Neural crest cell (in vitro differentiated cells): Measurements from ENCODE around the gene CHDH. TPM values are rescaled to one million over a fixed set of nuclear protein-coding genes. Genes with fewer than 3 reads are reported as not detected.

Experiments
- DNase-seq: peaks from one replicate; pipeline ENCODE4 v3.0.0; 2021; ENCODE audit warnings: low read depth, mixed read lengths, low spot score
- H3K27ac Mint-ChIP-seq: one replicate; pipeline ENCODE4 v1.8.0; 2021; ENCODE audit warnings: mild to moderate bottlenecking, mixed read lengths; ENCODE audit not compliant: unreplicated experiment
- H3K27me3 Mint-ChIP-seq: 2 replicates; pipeline ENCODE4 v1.8.0; 2021; ENCODE audit warnings: low read depth, mild to moderate bottlenecking, mixed read lengths
- H3K36me3 Mint-ChIP-seq: 2 replicates; pipeline ENCODE4 v1.8.0; 2021; ENCODE audit warnings: low read depth, mild to moderate bottlenecking, mixed read lengths
- H3K4me1 Mint-ChIP-seq: 2 replicates; pipeline ENCODE4 v1.8.0; 2021; ENCODE audit warnings: mixed read lengths
- H3K4me3 Mint-ChIP-seq: one replicate; pipeline ENCODE4 v1.8.0; 2021; ENCODE audit warnings: mild to moderate bottlenecking, mixed read lengths
- H3K9me3 Mint-ChIP-seq: 2 replicates; pipeline ENCODE4 v1.8.0; 2021; ENCODE audit warnings: mixed read lengths
- total RNA-seq: library from RNA; stranded (reverse); gene quantifications from 2 replicates; pipeline ENCODE4 v1.2.1, GENCODE V29; 2021
- TF ChIP-seq, protein P1 (sequence below): fragments of 200-600 bp; sonication (generic); conservative IDR thresholded peaks from 2 replicates; pipeline ENCODE4 v1.5.0; 2021; ENCODE audit warnings: antibody characterized with exemption, mild to moderate bottlenecking

The CHDH gene
- total RNA-seq, 1 donor from 2014 or later = 3.0 TPM

DNA sequence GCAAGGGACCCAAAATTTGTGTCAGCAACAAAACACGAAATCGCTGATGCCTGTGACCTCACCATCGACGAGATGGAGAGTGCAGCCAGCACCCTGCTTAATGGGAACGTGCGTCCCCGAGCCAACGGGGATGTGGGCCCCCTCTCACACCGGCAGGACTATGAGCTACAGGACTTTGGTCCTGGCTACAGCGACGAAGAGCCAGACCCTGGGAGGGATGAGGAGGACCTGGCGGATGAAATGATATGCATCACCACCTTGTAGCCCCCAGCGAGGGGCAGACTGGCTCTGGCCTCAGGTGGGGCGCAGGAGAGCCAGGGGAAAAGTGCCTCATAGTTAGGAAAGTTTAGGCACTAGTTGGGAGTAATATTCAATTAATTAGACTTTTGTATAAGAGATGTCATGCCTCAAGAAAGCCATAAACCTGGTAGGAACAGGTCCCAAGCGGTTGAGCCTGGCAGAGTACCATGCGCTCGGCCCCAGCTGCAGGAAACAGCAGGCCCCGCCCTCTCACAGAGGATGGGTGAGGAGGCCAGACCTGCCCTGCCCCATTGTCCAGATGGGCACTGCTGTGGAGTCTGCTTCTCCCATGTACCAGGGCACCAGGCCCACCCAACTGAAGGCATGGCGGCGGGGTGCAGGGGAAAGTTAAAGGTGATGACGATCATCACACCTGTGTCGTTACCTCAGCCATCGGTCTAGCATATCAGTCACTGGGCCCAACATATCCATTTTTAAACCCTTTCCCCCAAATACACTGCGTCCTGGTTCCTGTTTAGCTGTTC lies 34.9 kb downstream of the CHDH start:
- Mint-ChIP-seq H3K36me3 (no peaks in the 10 kb centered on the region), H3K4me1 (peaks cover 3% of the 10 kb centered on the region), H3K27me3 (no peaks in the 10 kb centered on the region), H3K27ac (no peak overlapping the region), H3K9me3 (no peaks in the 10 kb centered on the region), H3K4me3 (no peak overlapping the region)
- TF ChIP-seq, protein P1, sequence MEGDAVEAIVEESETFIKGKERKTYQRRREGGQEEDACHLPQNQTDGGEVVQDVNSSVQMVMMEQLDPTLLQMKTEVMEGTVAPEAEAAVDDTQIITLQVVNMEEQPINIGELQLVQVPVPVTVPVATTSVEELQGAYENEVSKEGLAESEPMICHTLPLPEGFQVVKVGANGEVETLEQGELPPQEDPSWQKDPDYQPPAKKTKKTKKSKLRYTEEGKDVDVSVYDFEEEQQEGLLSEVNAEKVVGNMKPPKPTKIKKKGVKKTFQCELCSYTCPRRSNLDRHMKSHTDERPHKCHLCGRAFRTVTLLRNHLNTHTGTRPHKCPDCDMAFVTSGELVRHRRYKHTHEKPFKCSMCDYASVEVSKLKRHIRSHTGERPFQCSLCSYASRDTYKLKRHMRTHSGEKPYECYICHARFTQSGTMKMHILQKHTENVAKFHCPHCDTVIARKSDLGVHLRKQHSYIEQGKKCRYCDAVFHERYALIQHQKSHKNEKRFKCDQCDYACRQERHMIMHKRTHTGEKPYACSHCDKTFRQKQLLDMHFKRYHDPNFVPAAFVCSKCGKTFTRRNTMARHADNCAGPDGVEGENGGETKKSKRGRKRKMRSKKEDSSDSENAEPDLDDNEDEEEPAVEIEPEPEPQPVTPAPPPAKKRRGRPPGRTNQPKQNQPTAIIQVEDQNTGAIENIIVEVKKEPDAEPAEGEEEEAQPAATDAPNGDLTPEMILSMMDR = no peak
- no peak for DNase-seq

DNA sequence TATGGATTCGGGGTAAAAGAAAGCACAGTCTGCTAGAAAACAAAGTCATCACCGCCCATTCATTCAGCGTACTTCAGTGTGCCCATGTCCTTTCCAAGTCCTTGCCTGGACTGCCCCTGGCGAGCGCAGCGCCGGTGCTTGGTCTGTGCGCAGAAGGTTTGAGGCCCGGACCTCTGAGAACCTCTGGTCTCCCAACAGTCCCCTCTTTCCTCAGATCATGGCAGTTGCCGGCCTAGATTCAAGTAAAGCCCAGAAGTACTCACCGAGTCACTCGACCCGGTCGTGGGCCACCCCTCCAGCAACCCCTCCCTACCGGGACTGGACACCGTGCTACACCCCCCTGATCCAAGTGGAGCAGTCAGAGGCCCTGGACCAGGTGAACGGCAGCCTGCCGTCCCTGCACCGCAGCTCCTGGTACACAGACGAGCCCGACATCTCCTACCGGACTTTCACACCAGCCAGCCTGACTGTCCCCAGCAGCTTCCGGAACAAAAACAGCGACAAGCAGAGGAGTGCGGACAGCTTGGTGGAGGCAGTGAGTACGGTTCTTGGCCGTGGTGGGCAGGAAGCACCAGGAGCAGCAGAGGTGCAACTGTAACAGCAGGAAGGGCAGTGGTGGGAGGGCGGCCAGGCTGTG lies 36.3 kb downstream of the CHDH start:
- Mint-ChIP-seq H3K27me3 (no peaks in the 10 kb centered on the region), H3K4me3 (no peak overlapping the region), H3K9me3 (no peaks in the 10 kb centered on the region), H3K4me1 (peaks cover 8% of the 10 kb centered on the region), H3K36me3 (no peaks in the 10 kb centered on the region), H3K27ac (no peak overlapping the region)
- TF ChIP-seq, protein P1 = no peak
- no peak for DNase-seq

DNA sequence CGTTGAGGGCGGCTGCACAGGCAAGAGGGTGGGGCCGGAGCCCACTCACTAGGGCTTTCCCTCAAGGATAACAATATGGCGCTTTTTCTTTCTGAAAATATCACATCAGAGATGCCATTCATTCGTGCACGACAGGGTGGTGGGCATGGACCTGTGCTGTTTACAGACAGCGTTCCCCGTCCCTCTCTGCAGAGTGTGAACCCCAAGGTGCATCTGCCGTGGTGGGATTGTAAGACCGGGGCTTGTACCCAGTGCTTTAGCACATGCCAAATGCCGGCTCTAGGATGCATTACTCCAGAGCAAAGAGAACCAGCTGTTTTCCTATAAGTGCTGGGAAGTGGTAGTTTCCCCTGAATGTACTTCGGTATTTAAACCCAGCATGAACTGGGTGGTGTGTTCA lies 37.0 kb downstream of the CHDH start:
- no peaks in the 10 kb centered on the region for H3K36me3 Mint-ChIP-seq
- H3K27me3 Mint-ChIP-seq = no peaks in the 10 kb centered on the region
- no peak overlapping the region for H3K4me3 Mint-ChIP-seq
- no peak for DNase-seq
- TF ChIP-seq, protein P1 = no peak
- H3K27ac Mint-ChIP-seq = no peak overlapping the region
- no peaks in the 10 kb centered on the region for H3K9me3 Mint-ChIP-seq
- H3K4me1 Mint-ChIP-seq = peaks cover 10% of the 10 kb centered on the region

DNA sequence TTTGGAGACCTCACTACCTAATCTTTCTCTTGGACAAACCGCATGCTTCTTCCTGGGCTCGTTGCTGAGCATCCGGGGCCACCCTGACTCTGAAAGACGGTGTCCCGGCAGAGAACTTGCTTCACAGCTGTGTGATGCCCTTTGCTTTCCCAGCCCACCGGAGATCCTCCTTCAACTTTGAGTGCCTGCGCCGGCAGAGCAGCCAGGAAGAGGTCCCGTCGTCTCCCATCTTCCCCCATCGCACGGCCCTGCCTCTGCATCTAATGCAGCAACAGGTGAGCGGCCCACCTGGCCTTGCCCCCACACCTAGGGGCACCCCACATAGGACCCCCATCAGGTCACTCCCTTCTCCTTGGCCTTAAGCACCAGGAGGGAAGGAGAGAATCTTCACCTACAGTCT lies 37.7 kb downstream of the CHDH start:
- Mint-ChIP-seq H3K9me3 (no peaks in the 10 kb centered on the region), H3K27me3 (no peaks in the 10 kb centered on the region), H3K27ac (no peak overlapping the region), H3K36me3 (no peaks in the 10 kb centered on the region), H3K4me3 (no peak overlapping the region), H3K4me1 (peaks cover 10% of the 10 kb centered on the region)
- TF ChIP-seq, protein P1 = no peak
- no peak for DNase-seq

DNA sequence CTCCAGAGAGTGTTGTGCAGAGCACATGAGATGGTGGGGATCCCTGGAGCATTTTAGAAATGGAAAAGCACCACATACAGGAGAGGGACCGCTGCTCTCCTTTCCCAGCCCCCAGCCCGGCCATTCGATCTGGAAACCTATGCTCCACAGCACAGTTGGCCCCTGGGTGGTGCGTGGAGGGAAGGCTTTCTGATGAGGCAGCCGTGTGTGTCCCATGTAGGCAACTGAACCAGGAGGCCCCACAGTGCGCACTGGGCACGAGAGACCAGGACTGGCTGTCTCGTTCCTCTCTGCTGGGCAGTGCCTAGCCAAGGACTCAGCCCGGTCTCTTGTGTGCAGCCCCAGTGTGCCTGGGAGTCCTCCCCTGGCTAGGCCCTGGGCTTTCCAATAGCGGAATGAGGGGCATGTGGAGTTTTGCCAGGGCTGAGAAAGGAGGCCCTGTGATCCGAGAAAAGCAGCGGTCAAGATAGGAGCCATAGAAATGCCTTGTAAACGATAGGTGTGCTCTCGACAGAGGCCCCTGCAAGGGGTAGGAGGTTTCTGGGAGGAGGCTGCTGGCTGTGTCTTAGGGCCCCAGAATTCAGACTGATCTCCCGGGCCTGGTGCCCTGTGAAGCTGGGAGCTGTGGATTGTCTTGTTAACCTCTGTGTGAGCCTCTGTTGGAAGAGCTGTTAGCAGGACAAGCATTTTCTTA lies 39.0 kb downstream of the CHDH start:
- no peaks in the 10 kb centered on the region for H3K9me3 Mint-ChIP-seq
- no peaks in the 10 kb centered on the region for H3K36me3 Mint-ChIP-seq
- no peak overlapping the region for H3K27ac Mint-ChIP-seq
- H3K4me1 Mint-ChIP-seq = peaks cover 8% of the 10 kb centered on the region
- H3K27me3 Mint-ChIP-seq = no peaks in the 10 kb centered on the region
- no peak overlapping the region for H3K4me3 Mint-ChIP-seq
- TF ChIP-seq, protein P1 = no peak
- DNase-seq = no peak
